ENCODE data around the gene RNF5. TPM values are rescaled to one million over a fixed set of nuclear protein-coding genes. Genes with fewer than 3 reads are reported as not detected.

The RNF5 gene
- total and polyA plus RNA-seq, 2 donors (not counting 1 experiment from before 2014, with no cell fraction given), result 25.5 to 40.7 TPM

- ChIA-PET CTCF (interaction anchor here (1.0 to 1.4 kb wide), 5 partner anchors 19 to 58 kb away, joined by 3 to 6 read pairs (median 6); no protein-coding TSS in a partner anchor), POLR2A (interaction anchor here (1.0 to 3.0 kb wide), 6 partner anchors 14 to 795 kb away, joined by 3 to 25 read pairs (median 9); partner anchors contain the start of genes FKBPL, GPSM3 and PBX2)
- no peaks in the 10 kb centered on the region for H4K20me1 ChIP-seq (ENCODE audit: control insufficient read depth, insufficient read depth, low read length, poor library complexity, severe bottlenecking)
- Mint-ChIP-seq H3K4me1 (peaks cover 71% of the 10 kb centered on the region), H3K4me3 (peak overlapping the region; percentile 97), H3K9me3 (ENCODE audit: insufficient read depth) (no peaks in the 10 kb centered on the region), H3K27ac (peak overlapping the region; percentile 99), H3K27me3 (no peaks in the 10 kb centered on the region)
- H3K4me2 ChIP-seq (replicated peaks; ENCODE audit: low read depth, low read length, poor library complexity, severe bottlenecking), result peak overlapping the region; percentile 93
- DNase-seq, result no peak
- TF ChIP-seq, protein P1, sequence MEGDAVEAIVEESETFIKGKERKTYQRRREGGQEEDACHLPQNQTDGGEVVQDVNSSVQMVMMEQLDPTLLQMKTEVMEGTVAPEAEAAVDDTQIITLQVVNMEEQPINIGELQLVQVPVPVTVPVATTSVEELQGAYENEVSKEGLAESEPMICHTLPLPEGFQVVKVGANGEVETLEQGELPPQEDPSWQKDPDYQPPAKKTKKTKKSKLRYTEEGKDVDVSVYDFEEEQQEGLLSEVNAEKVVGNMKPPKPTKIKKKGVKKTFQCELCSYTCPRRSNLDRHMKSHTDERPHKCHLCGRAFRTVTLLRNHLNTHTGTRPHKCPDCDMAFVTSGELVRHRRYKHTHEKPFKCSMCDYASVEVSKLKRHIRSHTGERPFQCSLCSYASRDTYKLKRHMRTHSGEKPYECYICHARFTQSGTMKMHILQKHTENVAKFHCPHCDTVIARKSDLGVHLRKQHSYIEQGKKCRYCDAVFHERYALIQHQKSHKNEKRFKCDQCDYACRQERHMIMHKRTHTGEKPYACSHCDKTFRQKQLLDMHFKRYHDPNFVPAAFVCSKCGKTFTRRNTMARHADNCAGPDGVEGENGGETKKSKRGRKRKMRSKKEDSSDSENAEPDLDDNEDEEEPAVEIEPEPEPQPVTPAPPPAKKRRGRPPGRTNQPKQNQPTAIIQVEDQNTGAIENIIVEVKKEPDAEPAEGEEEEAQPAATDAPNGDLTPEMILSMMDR (IDR thresholded peaks at IDR 0.05), result no peak
- TF ChIP-seq EZH2 (IDR thresholded peaks at IDR 0.05; ENCODE audit: borderline replicate concordance, insufficient read depth, low read depth, low read length, poor library complexity, severe bottlenecking), result no peak
- peak overlapping the region; percentile 86 for H2AFZ ChIP-seq (ENCODE audit: insufficient read depth, low read depth, low read length, poor library complexity, severe bottlenecking)
- WGBS (ENCODE audit: insufficient coverage), result 63% methylated on average over 4 of the region's 5 CpGs
- H3K27ac ChIP-seq (ENCODE audit: low read length in 2 of 2), result peak overlapping the region; percentile 97 to 98
- peak overlapping the region; percentile 75 to 87 (median 82) for H3K4me3 ChIP-seq (ENCODE audit: control extremely low read depth in 1 of 5, extremely low read depth in 1 of 5, insufficient read depth in 1 of 5, low read depth in 2 of 5, low read length in 4 of 5)
- H3K4me1 ChIP-seq (ENCODE audit: control insufficient read depth in 2 of 2, insufficient read depth in 2 of 2, low read length in 2 of 2), result peaks cover 34 to 50% of the 10 kb centered on the region in 2 donors
- H3K36me3 ChIP-seq (replicated peaks in 1 of 2; ENCODE audit: control extremely low read depth in 1 of 2, control insufficient read depth in 1 of 2, extremely low read depth in 1 of 2, insufficient read depth in 2 of 2, low read length in 1 of 2), result peaks cover 0 to 15% of the 10 kb centered on the region in 2 experiments
- H3K79me2 ChIP-seq (ENCODE audit: control insufficient read depth, insufficient read depth, low read length), result peaks cover 25% of the 10 kb centered on the region
- H3K9ac ChIP-seq (ENCODE audit: low read length), result peak overlapping the region; percentile 81
- H3K27me3 ChIP-seq (replicated peaks in 1 of 4; ENCODE audit: control extremely low read depth in 1 of 4, control insufficient read depth in 3 of 4, insufficient read depth in 4 of 4, low read length in 3 of 4), result no peaks in the 10 kb centered on the region
- ATAC-seq (ENCODE audit: low read depth), result no peak
- no peaks in the 10 kb centered on the region for H3K9me3 ChIP-seq (ENCODE audit: control extremely low read depth in 1 of 3, control insufficient read depth in 2 of 3, insufficient read depth in 1 of 3, low read length in 2 of 3)
- intact Hi-C loops (cut with micrococcal nuclease), result loop anchor here (1.0 to 5.0 kb wide), 7 partner anchors 14 to 1396 kb away; partner anchors contain the start of genes CSNK2B, HSD17B8, LY6G5B and NELFE
Measured at GRCh38 chr6:32176476-32177182, 1.6 kb upstream of the RNF5 start.

All from B cell (primary cell).